GM12892 (cell line): Measurements from ENCODE around the gene AOAH.

Experiments
- DNase-seq: peaks from one replicate; pipeline ENCODE4 v3.0.0; 2011; ENCODE audit not compliant: insufficient read length
- FAIRE-seq: peaks from 2 replicates; lab custom pipeline; 2011; peaks lifted over from hg19 to GRCh38; lab: Jason Lieb, UNC
- POLR2A ChIP-seq: IDR thresholded peaks from 2 replicates; pipeline ENCODE4 v1.6.1; 2011; ENCODE audit warnings: low read depth, low read length, control low read depth
- POLR2AphosphoS5 ChIP-seq: IDR thresholded peaks from 2 replicates; pipeline ENCODE4 v1.6.1; 2011; ENCODE audit warnings: low read depth, low read length, control low read depth
- TAF1 ChIP-seq: IDR thresholded peaks from 2 replicates; pipeline ENCODE4 v1.6.1; 2011; ENCODE audit warnings: low read depth, mild to moderate bottlenecking, control low read depth, low read length, borderline replicate concordance

The AOAH gene

GRCh38 chr7:36661135-36661840, 63.0 kb downstream of the AOAH start:
- FAIRE-seq, result no peak
- DNase-seq, result no peak

GRCh38 chr7:36659638-36660341, 64.5 kb downstream of the AOAH start:
- DNase-seq (no peak), FAIRE-seq (no peak)
- TF ChIP-seq POLR2A, result no peak
- no peak for TF ChIP-seq POLR2AphosphoS5
- TF ChIP-seq TAF1, result no peak

More at GRCh38 chr7:36661135-36661840, 63.0 kb downstream of the AOAH start:
- TF ChIP-seq TAF1 (no peak), POLR2AphosphoS5 (no peak), POLR2A (no peak)

- no peak for TF ChIP-seq POLR2A
- TF ChIP-seq TAF1, result no peak
- no peak for TF ChIP-seq POLR2AphosphoS5
- DNase-seq (no peak), FAIRE-seq (no peak)
Measured at GRCh38 chr7:36659172-36659516, 65.2 kb downstream of the AOAH start.

- TF ChIP-seq POLR2A, result no peak
- no peak for TF ChIP-seq POLR2AphosphoS5
- TF ChIP-seq TAF1, result no peak
- DNase-seq (no peak), FAIRE-seq (no peak)
Measured at GRCh38 chr7:36658335-36659171, 65.7 kb downstream of the AOAH start.

- DNase-seq (no peak), FAIRE-seq (no peak)
- no peak for TF ChIP-seq TAF1
- no peak for TF ChIP-seq POLR2A
- no peak for TF ChIP-seq POLR2AphosphoS5
Measured at GRCh38 chr7:36657036-36657660, 67.1 kb downstream of the AOAH start.

GRCh38 chr7:36654436-36654835, 69.9 kb downstream of the AOAH start:
- FAIRE-seq (no peak), DNase-seq (no peak)
- TF ChIP-seq TAF1 (no peak), POLR2A (no peak), POLR2AphosphoS5 (no peak)

- FAIRE-seq, result no peak
- DNase-seq, result no peak
- TF ChIP-seq POLR2AphosphoS5, result no peak
- no peak for TF ChIP-seq TAF1
- no peak for TF ChIP-seq POLR2A
Measured at GRCh38 chr7:36653663-36654355, 70.5 kb downstream of the AOAH start.

GRCh38 chr7:36653008-36653662, 71.2 kb downstream of the AOAH start:
- DNase-seq (no peak), FAIRE-seq (no peak)
- TF ChIP-seq POLR2A, result no peak
- no peak for TF ChIP-seq POLR2AphosphoS5
- TF ChIP-seq TAF1, result no peak

- TF ChIP-seq POLR2AphosphoS5 (no peak), TAF1 (no peak), POLR2A (no peak)
- no peak for FAIRE-seq
- DNase-seq, result no peak
Measured at GRCh38 chr7:36652431-36652830, 71.9 kb downstream of the AOAH start.

- DNase-seq (no peak), FAIRE-seq (no peak)
- TF ChIP-seq TAF1 (no peak), POLR2A (no peak), POLR2AphosphoS5 (no peak)
Measured at GRCh38 chr7:36651404-36651803, 72.9 kb downstream of the AOAH start.
